Spinal cord (tissue), 10 donors: ENCODE measurements around the gene PHF13. TPM values are rescaled to one million over a fixed set of nuclear protein-coding genes. Genes with fewer than 3 reads are reported as not detected.
"Not testable (repeated sequence)": the region's sequence is repeated elsewhere in the genome, so short reads cannot be mapped to it uniquely, and the experiment has no call there.

Experiments
- DNase-seq, 6 donors: peaks; one replicate each; pipeline versions ENCODE4 v3.0.0 to v3.0.0-alpha.2; 2013 to 2015; ENCODE audit warnings: low spot score in 6 of 6, low read depth in 4 of 6
- H3K27ac ChIP-seq: one replicate; pipeline ENCODE4 v1.5.1; 2013; ENCODE audit warnings: low read depth, low read length, control low read depth
- H3K27me3 ChIP-seq: one replicate; pipeline ENCODE4 v1.6.1; 2013; ENCODE audit warnings: low read length; ENCODE audit not compliant: control insufficient read depth, insufficient read depth
- H3K36me3 ChIP-seq: one replicate; pipeline ENCODE4 v1.6.1; 2013; ENCODE audit warnings: low read length; ENCODE audit not compliant: control insufficient read depth, insufficient read depth
- H3K4me1 ChIP-seq: one replicate; pipeline ENCODE4 v1.6.1; 2013; ENCODE audit warnings: low read length; ENCODE audit not compliant: control insufficient read depth, insufficient read depth
- H3K4me3 ChIP-seq: one replicate; pipeline ENCODE4 v1.5.1; 2013; ENCODE audit warnings: low read depth, low read length, control low read depth
- H3K9me3 ChIP-seq: one replicate; pipeline ENCODE4 v1.6.1; 2013; ENCODE audit warnings: low read length; ENCODE audit not compliant: control insufficient read depth, insufficient read depth
- WGBS: methylation state at CpG from one replicate; pipeline ENCODE4 v1.1.5; 2013; ENCODE audit warnings: missing lambda C conversion rate; ENCODE audit not compliant: insufficient coverage; 5-methylcytosine and 5-hydroxymethylcytosine counted together
- polyA plus RNA-seq, 2 donors: library from polyadenylated mRNA; unstranded; fragments of 120-200 nt; gene quantifications; one replicate each; pipeline ENCODE4 v1.2.1, GENCODE V29; 2013; ENCODE audit not compliant: insufficient read length in 2 of 2
- total RNA-seq, 2 donors: library from RNA; depleted of rRNA in 1 of 2; stranded (reverse); fragments of 120-200 nt in 1 of 2; fragments of >200 nt in 1 of 2; gene quantifications; one replicate each; pipeline versions ENCODE4 v1.2.3 to v1.2.4, GENCODE V29; 2013 to 2014
- donor health status: healthy.

The PHF13 gene
- total and polyA plus RNA-seq, 4 donors, result 13.3 to 22.7 (median 17.7) TPM

DNA sequence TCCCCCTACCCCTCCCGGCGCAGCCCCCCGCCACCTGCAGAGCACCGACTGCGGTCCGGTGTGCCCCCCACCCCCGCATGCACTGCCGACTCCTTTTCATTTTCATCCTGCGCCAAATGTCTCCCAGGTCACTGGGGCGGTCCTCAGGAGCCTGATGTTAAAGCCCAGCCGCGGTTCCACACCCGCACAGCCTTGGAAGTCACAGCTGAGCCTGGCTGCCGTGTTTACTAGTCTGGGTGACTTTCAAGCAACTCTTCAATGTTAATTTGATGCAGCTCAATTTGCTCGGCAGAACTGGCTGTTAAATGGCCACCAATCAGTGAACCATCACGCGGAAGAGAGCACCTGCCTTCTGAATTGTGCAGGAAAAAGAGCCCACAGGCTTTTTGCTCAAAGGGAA lies 38.4 kb downstream of the PHF13 start:
- no peak overlapping the region for H3K27ac ChIP-seq
- peaks cover 43% of the 10 kb centered on the region for H3K36me3 ChIP-seq
- H3K27me3 ChIP-seq, result no peaks in the 10 kb centered on the region
- H3K4me1 ChIP-seq, result peaks cover 10% of the 10 kb centered on the region
- no peaks in the 10 kb centered on the region for H3K9me3 ChIP-seq
- no peak overlapping the region for H3K4me3 ChIP-seq
- WGBS, result 51% methylated on average over 16 of the region's 17 CpGs
- peak in 1 of 6 donors; percentile 52 for DNase-seq

DNA sequence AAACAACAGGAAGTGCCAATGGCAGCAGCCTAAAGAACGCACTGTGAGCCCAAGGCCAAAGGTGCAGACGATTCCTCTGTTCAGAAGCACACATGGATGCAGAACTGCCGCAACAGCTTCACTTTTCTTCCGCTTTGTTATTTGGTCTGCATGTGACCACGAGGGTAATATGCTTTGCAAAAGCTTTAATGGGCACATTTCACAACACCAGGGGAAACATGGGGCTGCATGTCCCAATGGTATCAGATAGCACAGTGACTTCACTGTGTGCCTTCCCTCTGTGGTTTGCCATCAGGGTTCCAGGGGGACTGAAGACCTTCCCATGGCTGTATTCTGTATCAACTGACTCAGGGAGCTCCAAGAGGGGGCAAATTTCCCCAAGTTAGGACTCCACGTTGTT lies 39.5 kb downstream of the PHF13 start:
- Histone ChIP-seq H3K4me1 (peaks cover 10% of the 10 kb centered on the region), H3K27me3 (no peaks in the 10 kb centered on the region), H3K36me3 (peaks cover 43% of the 10 kb centered on the region), H3K27ac (no peak overlapping the region), H3K4me3 (no peak overlapping the region), H3K9me3 (no peaks in the 10 kb centered on the region)
- 78% methylated on average over 6 of the region's 6 CpGs for WGBS
- no peak for DNase-seq

GRCh38 chr1:6653436-6654290 lies 40.1 kb downstream of the PHF13 start:
- Histone ChIP-seq H3K9me3 (no peaks in the 10 kb centered on the region), H3K27me3 (no peaks in the 10 kb centered on the region), H3K36me3 (peaks cover 40% of the 10 kb centered on the region), H3K4me3 (no peak overlapping the region), H3K27ac (no peak overlapping the region), H3K4me1 (peaks cover 10% of the 10 kb centered on the region)
- DNase-seq, result peak in 2 of 6 donors; percentile 48 to 71
- 74% methylated on average over 13 of the region's 23 CpGs for WGBS

- DNase-seq, result no peak
- Histone ChIP-seq H3K9me3 (no peaks in the 10 kb centered on the region), H3K36me3 (peaks cover 13% of the 10 kb centered on the region), H3K27ac (no peak overlapping the region), H3K4me3 (no peak overlapping the region), H3K4me1 (peaks cover 10% of the 10 kb centered on the region), H3K27me3 (no peaks in the 10 kb centered on the region)
- 79% methylated on average over 6 of the region's 6 CpGs for WGBS
These were observed 43.6 kb downstream of the PHF13 start for GRCh38 chr1:6657138-6657537.

GRCh38 chr1:6658359-6659060 lies 45.0 kb downstream of the PHF13 start:
- no peak for DNase-seq
- 86% methylated on average over 1 of the region's 5 CpGs for WGBS

GRCh38 chr1:6660415-6661049 lies 47.0 kb downstream of the PHF13 start:
- no peak overlapping the region for H3K27ac ChIP-seq
- H3K27me3 ChIP-seq, result no peaks in the 10 kb centered on the region
- no peaks in the 10 kb centered on the region for H3K9me3 ChIP-seq
- H3K36me3 ChIP-seq, result peaks cover 12% of the 10 kb centered on the region
- WGBS, result 100% methylated on average over 4 of the region's 7 CpGs
- no peaks in the 10 kb centered on the region for H3K4me1 ChIP-seq
- DNase-seq, result no peak
- no peak overlapping the region for H3K4me3 ChIP-seq

More at GRCh38 chr1:6658359-6659060, 45.0 kb downstream of the PHF13 start:
- no peaks in the 10 kb centered on the region for H3K9me3 ChIP-seq
- H3K27me3 ChIP-seq, result no peaks in the 10 kb centered on the region
- H3K36me3 ChIP-seq, result peaks cover 3% of the 10 kb centered on the region
- H3K4me3 ChIP-seq, result no peak overlapping the region
- no peak overlapping the region for H3K27ac ChIP-seq
- peaks cover 6% of the 10 kb centered on the region for H3K4me1 ChIP-seq

GRCh38 chr1:6662468-6662867 lies 48.9 kb downstream of the PHF13 start:
- not testable (repeated sequence) for H3K27me3 ChIP-seq, H3K9me3 ChIP-seq, H3K4me3 ChIP-seq, H3K4me1 ChIP-seq, DNase-seq, H3K27ac ChIP-seq
- WGBS, result 94% methylated on average over 7 of the region's 7 CpGs
- H3K36me3 ChIP-seq, result peaks cover 25% of the 10 kb centered on the region

- Histone ChIP-seq H3K27ac (no peak overlapping the region), H3K9me3 (no peaks in the 10 kb centered on the region), H3K4me3 (no peak overlapping the region), H3K36me3 (peaks cover 26% of the 10 kb centered on the region), H3K4me1 (no peaks in the 10 kb centered on the region), H3K27me3 (no peaks in the 10 kb centered on the region)
- 100% methylated on average over 4 of the region's 5 CpGs for WGBS
- DNase-seq, result no peak
These were observed 53.2 kb downstream of the PHF13 start for GRCh38 chr1:6666696-6667095.

GRCh38 chr1:6667139-6667538 lies 53.6 kb downstream of the PHF13 start:
- 95% methylated on average over 5 of the region's 6 CpGs for WGBS
- H3K4me1 ChIP-seq, result no peaks in the 10 kb centered on the region
- no peak overlapping the region for H3K4me3 ChIP-seq
- H3K27me3 ChIP-seq, result no peaks in the 10 kb centered on the region
- no peak overlapping the region for H3K27ac ChIP-seq
- no peaks in the 10 kb centered on the region for H3K9me3 ChIP-seq
- DNase-seq, result no peak
- peaks cover 27% of the 10 kb centered on the region for H3K36me3 ChIP-seq
